Breast epithelium (tissue), 3 donors: ENCODE measurements around the gene SMPDL3B.

ENCODE experiments used
- CTCF ChIP-seq, 3 donors: fragments of 450-650 bp; IDR thresholded peaks; one replicate each; pipeline ENCODE4 v1.5.1; 2016 to 2017; ENCODE audit warnings: antibody characterized with exemption in 3 of 3, mild to moderate bottlenecking in 3 of 3, moderate library complexity in 3 of 3
- POLR2A ChIP-seq: fragments of 450-650 bp; IDR thresholded peaks from one replicate; pipeline ENCODE4 v1.6.1; 2016; ENCODE audit warnings: antibody characterized with exemption, mild to moderate bottlenecking, moderate library complexity
- POLR2AphosphoS5 ChIP-seq, 3 donors: sonication (generic); formaldehyde crosslinking; IDR thresholded peaks; one replicate each; pipeline ENCODE4 v1.6.1; 2017; ENCODE audit warnings: antibody characterized with exemption in 3 of 3

GRCh38 chr1:28002600-28002999 is 67.8 kb downstream of the SMPDL3B start:
- TF ChIP-seq POLR2A (no peak), CTCF (IDR thresholded peaks at IDR 0.05) (no peak), POLR2AphosphoS5 (IDR thresholded peaks at IDR 0.05) (no peak)
